HepG2 (cell line): Measurements from ENCODE around the gene CTSA. TPM values are rescaled to one million over a fixed set of nuclear protein-coding genes. Genes with fewer than 3 reads are reported as not detected.
A peak's percentile ranks its signal among the peaks of the same experiment; 100 is the strongest.

ENCODE experiments used
- ATF6 ChIP-seq: sonication (generic); formaldehyde crosslinking; conservative IDR thresholded peaks from 2 replicates; pipeline ENCODE4 v1.4.0; 2020; ENCODE audit warnings: missing genetic modification reagents
- BHLHE40 ChIP-seq: IDR thresholded peaks from 2 replicates; pipeline ENCODE4 v1.6.1; 2011; ENCODE audit warnings: low read length, improper control_type of control experiment
- ELF3 ChIP-seq: IDR thresholded peaks from 2 replicates; pipeline ENCODE4 v1.6.1; 2016; ENCODE audit warnings: missing genetic modification reagents, missing compliant biosample characterization
- FOXP4 ChIP-seq: sonication (generic); formaldehyde crosslinking; IDR thresholded peaks from 2 replicates; pipeline ENCODE4 v1.4.0; 2020; ENCODE audit warnings: missing genetic modification reagents
- KLF16 ChIP-seq, 2 experiments: sonication (generic) in 1 of 2; formaldehyde crosslinking in 1 of 2; IDR thresholded peaks; 2 replicates each; pipeline versions ENCODE4 v1.6.1 to v1.8.0; 2016 to 2023; ENCODE audit warnings: missing genetic modification reagents in 2 of 2, missing compliant biosample characterization in 1 of 2
- MAFF ChIP-seq: IDR thresholded peaks from 2 replicates; pipeline ENCODE4 v1.6.1; 2011; ENCODE audit warnings: low read depth, low read length, improper control_type of control experiment
- MIER3 ChIP-seq: IDR thresholded peaks from 2 replicates; pipeline ENCODE4 v1.6.1; 2016; ENCODE audit warnings: missing compliant biosample characterization, borderline replicate concordance
- MIXL1 ChIP-seq: IDR thresholded peaks from 2 replicates; pipeline ENCODE4 v1.6.1; 2016
- POGZ ChIP-seq: sonication (generic); formaldehyde crosslinking; IDR thresholded peaks from 2 replicates; pipeline ENCODE4 v1.4.0; 2020; ENCODE audit warnings: mild to moderate bottlenecking, missing genetic modification reagents
- PPARG ChIP-seq: conservative IDR thresholded peaks from 2 replicates; pipeline ENCODE4 v1.6.1; 2016; ENCODE audit warnings: missing biosample characterization, missing genetic modification reagents
- SAFB2 ChIP-seq: sonication (generic); formaldehyde crosslinking; IDR thresholded peaks from 2 replicates; pipeline ENCODE4 v1.5.1; 2020; ENCODE audit warnings: missing genetic modification reagents, low read depth, mild to moderate bottlenecking, borderline replicate concordance
- THAP11 ChIP-seq: IDR thresholded peaks from 2 replicates; pipeline ENCODE4 v1.6.1; 2016; ENCODE audit warnings: missing biosample characterization, missing genetic modification reagents
- THAP7 ChIP-seq: sonication (generic); formaldehyde crosslinking; IDR thresholded peaks from 2 replicates; pipeline ENCODE4 v1.8.1; 2023; ENCODE audit warnings: mild to moderate bottlenecking, missing genetic modification reagents
- ZBTB20 ChIP-seq: sonication (generic); formaldehyde crosslinking; IDR thresholded peaks from 2 replicates; pipeline ENCODE4 v1.8.1; 2023; ENCODE audit warnings: missing genetic modification reagents, low read depth, mild to moderate bottlenecking, borderline replicate concordance
- ZBTB21 ChIP-seq: sonication (generic); formaldehyde crosslinking; IDR thresholded peaks from 2 replicates; pipeline ENCODE4 v1.4.0; 2020; ENCODE audit warnings: missing genetic modification reagents
- ZMAT5 ChIP-seq: sonication (generic); formaldehyde crosslinking; IDR thresholded peaks from 2 replicates; pipeline ENCODE4 v1.5.0; 2020; ENCODE audit warnings: mild to moderate bottlenecking, low read depth, missing genetic modification reagents, borderline replicate concordance
- ZNF205 ChIP-seq: IDR thresholded peaks from 2 replicates; pipeline ENCODE4 v1.6.1; 2018; ENCODE audit warnings: missing biosample characterization, missing genetic modification reagents
- ZNF224 ChIP-seq: sonication (generic); formaldehyde crosslinking; IDR thresholded peaks from 2 replicates; pipeline ENCODE4 v1.5.0; 2020; ENCODE audit warnings: mild to moderate bottlenecking, missing genetic modification reagents
- ZNF24 ChIP-seq: fragments of 450-650 bp; IDR thresholded peaks from 2 replicates; pipeline ENCODE4 v1.6.1; 2017; ENCODE audit warnings: antibody characterized with exemption, mild to moderate bottlenecking
- ZNF281 ChIP-seq: sonication (generic); formaldehyde crosslinking; IDR thresholded peaks from 2 replicates; pipeline ENCODE4 v1.4.0; 2020; ENCODE audit warnings: missing genetic modification reagents, borderline replicate concordance
- ZNF44 ChIP-seq: sonication (generic); formaldehyde crosslinking; IDR thresholded peaks from 2 replicates; pipeline ENCODE4 v1.5.1; 2020; ENCODE audit warnings: mild to moderate bottlenecking, missing genetic modification reagents
- polyA plus RNA-seq, 8 experiments: library from polyadenylated mRNA; depleted of rRNA in 3 of 8; stranded (reverse) in 7 of 8; unstranded in 1 of 8; fragments of >200 nt; fragmentation: Illumina TruSeq in 4 of 8; extraction: Trizol in 4 of 8; gene quantifications; 2 replicates each; pipeline versions ENCODE4 v1.2.1 to v1.2.3, GENCODE V29; 2011 to 2016; ENCODE audit warnings: low read depth in 4 of 8, missing spikeins in 1 of 8, mixed read lengths in 1 of 8; ENCODE audit not compliant: insufficient read depth in 1 of 8
- total RNA-seq, 5 experiments: library from RNA; depleted of rRNA; stranded (reverse); fragments of >200 nt; fragmentation: Illumina TruSeq; extraction: Trizol; gene quantifications; 2 replicates each; pipeline ENCODE4 v1.2.3, GENCODE V29; 2016; ENCODE audit warnings: low read depth in 1 of 5

The CTSA gene
- total and polyA plus RNA-seq, 2 of the 13 experiments (the other 11 are each of a cell fraction or from before 2014, with no cell fraction given), result 202 to 231 TPM

GRCh38 chr20:45863543-45864470 is 27.3 kb upstream of the CTSA start (continued):
- no peak; the same call in 1 of the 2 replicates for TF ChIP-seq ATF6 (CRISPR knock-in tag)
- peak; percentile 38; the same call in 1 of the 2 replicates for TF ChIP-seq THAP11 (CRISPR knock-in tag)
- peak; percentile 76; the same call in 1 of the 2 replicates for TF ChIP-seq MIER3 (CRISPR knock-in tag)
- no peak for TF ChIP-seq ZNF224 (CRISPR knock-in tag)
- TF ChIP-seq ZBTB20 (CRISPR knock-in tag), result peak; percentile 69; the same call in 1 of the 2 replicates
- peak in 1 of 2 experiments; percentile 69; a peak in 1 of 4 replicates for TF ChIP-seq KLF16 (CRISPR knock-in tag; IDR thresholded peaks at IDR 0.05)
- peak; percentile 67 for TF ChIP-seq POGZ (CRISPR knock-in tag)
- peak; percentile 54; the same call in 1 of the 2 replicates for TF ChIP-seq PPARG (CRISPR knock-in tag)
- peak; percentile 77; the same call in 1 of the 2 replicates for TF ChIP-seq THAP7
- 0 out of 2 replicates have a peak, but pooled peaks have one; percentile 2 for TF ChIP-seq BHLHE40
- TF ChIP-seq FOXP4, result peak; percentile 94
- TF ChIP-seq MAFF, result no peak
- TF ChIP-seq ZNF44, result no peak; the same call in 1 of the 2 replicates
- TF ChIP-seq ZBTB21 (CRISPR knock-in tag), result no peak
- TF ChIP-seq ZNF24, result 0 out of 2 replicates have a peak, but pooled peaks have one; percentile 8
- TF ChIP-seq ZNF205 (CRISPR knock-in tag), result peak; percentile 43; the same call in 1 of the 2 replicates
- no peak; the same call in 1 of the 2 replicates for TF ChIP-seq ZNF281 (CRISPR knock-in tag)
- TF ChIP-seq MIXL1, result peak; percentile 95
- TF ChIP-seq ELF3 (CRISPR knock-in tag), result peak; percentile 92
- no peak for TF ChIP-seq SAFB2
- TF ChIP-seq ZMAT5 (CRISPR knock-in tag), result no peak
